RCC 7860 (cell line): ENCODE measurements around the gene STAT4.

Experiments used
- DNase-seq: peaks from one replicate; pipeline ENCODE4 v3.0.0-alpha.2; 2015; ENCODE audit warnings: low spot score
- FAIRE-seq: peaks from 2 replicates; lab custom pipeline; 2012; peaks lifted over from hg19 to GRCh38; lab: Jason Lieb, UNC

Gene STAT4

DNA sequence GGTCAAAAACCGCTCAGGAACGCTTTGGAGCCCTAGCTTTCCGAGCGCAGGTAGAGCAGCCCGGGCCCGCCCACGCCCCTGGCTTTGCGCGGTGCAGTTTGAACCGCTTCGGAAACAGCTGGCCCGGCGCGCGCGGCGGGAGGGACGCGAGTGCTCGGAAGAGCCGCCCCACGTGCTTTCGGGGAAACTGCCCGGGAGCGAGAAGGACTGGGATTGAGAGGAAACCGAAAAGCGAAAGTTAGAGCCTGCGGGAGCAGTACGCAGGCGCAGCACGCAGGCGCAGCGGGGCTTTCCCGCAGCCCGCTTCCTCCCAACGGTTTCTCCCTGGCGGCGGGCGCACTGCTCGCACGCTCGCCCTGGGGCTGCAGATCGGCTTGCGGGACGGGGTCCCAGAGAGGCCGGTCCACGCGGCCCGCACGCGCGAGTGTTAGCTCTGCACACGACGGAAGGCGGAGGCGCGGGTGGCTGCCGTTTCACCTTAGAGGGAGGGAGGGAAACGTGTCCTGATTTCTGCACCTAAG lies 130.5 kb downstream of the STAT4 start:
- FAIRE-seq (peak; percentile 69), DNase-seq (peak; percentile 95)

DNA sequence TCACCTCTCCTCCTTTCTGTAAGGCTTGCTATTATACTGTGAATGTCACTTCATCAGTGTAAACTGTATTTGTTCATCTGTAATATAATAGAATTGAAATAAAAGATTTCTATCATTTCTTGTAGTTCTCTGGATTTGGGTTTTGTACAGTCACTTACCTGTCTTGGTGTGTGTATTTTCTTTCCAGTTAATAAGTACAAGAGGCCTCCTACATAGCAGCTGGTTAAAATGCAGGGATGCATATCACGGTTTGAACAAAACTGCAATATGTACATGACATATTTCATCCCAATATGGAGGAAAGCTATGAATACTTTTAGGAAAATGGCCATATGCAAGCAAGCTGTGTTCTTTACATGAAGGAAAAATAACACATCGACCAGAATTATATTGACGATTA lies 131.4 kb downstream of the STAT4 start:
- FAIRE-seq (no peak), DNase-seq (peak; percentile 38)

DNA sequence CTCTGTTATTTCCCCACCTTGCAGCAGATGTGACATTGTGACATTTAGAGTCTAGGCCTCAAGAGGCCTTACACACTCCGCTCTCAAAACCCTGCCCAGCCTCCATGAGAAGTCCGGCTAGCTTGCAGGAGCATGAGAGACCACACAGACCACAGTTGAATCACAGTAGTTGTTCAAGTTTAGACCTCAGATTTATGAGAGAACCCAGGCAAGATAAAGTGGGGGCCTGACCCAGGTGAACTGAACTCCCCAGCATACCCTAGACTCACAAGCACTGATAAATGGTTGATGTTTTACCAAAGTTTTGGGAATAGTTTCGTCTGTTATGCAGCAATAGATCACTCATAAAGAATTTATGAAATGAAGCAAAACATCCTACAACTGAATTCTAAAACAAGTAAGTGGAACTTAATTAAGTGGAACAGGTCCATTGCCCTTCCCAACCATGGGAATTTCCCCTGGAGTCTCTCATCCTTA lies 132.1 kb downstream of the STAT4 start:
- FAIRE-seq (peak; percentile 99), DNase-seq (peak; percentile 96)

DNA sequence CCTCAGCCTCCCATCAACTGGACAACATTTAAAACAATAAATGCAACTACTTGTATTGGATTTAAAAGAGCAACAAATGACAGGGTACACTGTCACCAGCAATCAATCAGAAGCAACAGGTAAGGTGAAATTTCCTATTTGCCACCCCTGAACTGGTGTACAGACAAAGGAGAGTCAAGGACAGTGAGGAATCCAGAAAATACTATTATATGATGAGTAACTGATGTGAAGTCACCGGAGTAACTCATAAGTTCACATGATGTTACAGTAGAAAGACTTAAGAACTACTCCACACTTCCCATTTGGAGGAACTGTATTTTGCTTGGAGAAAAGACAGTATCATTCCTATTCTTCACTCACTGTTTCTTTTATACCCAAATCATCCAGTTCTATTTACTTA lies 132.7 kb downstream of the STAT4 start:
- DNase-seq (peak; percentile 64), FAIRE-seq (peak; percentile 63)

DNA sequence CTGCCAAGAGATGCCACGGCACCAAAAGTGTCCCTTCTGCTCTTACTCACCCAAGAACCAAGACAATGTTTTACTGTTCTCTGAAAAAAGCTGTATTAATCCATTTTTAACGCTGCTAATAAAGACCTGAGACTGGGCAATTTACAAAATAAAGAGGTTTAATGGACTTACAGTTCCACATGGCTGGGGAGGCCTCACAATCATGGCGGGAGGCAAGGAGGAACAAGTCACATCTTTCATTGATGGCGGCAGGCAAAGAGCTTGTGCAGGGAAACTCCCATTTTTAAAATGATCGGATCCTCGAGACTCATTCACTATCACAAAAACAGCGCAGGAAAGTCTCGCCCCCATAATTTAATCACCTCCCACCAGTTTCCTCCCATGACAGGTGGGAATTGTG lies 135.0 kb downstream of the STAT4 start:
- no peak for FAIRE-seq

DNA sequence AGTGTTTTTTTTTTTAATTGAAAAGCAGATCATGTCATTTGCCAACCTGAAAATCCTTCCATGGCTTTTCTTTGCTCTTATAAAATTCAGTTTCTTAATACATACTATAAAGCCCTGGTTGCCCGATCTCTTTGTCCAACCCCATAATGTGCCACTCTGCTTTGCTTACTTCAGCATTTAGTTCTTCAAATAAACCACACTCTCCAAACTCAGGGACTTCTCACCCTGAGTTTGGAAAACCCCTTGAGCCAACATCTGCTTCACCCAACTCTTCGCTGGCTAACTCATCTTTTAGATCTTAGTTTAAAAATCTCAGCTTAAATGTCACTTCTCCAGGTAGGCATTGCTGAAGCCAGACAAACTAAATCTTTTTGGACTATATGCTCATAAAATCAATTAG lies 135.6 kb downstream of the STAT4 start:
- FAIRE-seq (no peak), DNase-seq (no peak)

More for the DNA sequence above, 135.0 kb downstream of the STAT4 start:
- no peak for DNase-seq

DNA sequence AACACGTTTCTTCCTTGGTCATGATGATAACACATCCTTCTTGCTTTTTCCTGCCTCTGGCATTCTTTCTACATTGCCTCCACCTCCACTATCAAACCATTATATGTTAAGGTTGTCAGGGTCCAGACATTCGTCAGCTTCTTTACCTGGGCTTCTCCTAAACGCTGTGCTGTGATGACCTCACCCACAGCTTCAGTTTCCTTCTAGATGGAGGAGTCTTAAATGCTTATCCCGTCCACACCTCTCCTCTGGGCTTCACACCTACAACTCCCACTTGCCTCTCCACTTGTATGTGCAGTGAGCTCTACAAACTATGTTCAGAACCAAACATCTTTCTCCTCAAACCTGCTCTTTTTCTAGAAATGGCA lies 136.2 kb downstream of the STAT4 start:
- no peak for FAIRE-seq
- no peak for DNase-seq

DNA sequence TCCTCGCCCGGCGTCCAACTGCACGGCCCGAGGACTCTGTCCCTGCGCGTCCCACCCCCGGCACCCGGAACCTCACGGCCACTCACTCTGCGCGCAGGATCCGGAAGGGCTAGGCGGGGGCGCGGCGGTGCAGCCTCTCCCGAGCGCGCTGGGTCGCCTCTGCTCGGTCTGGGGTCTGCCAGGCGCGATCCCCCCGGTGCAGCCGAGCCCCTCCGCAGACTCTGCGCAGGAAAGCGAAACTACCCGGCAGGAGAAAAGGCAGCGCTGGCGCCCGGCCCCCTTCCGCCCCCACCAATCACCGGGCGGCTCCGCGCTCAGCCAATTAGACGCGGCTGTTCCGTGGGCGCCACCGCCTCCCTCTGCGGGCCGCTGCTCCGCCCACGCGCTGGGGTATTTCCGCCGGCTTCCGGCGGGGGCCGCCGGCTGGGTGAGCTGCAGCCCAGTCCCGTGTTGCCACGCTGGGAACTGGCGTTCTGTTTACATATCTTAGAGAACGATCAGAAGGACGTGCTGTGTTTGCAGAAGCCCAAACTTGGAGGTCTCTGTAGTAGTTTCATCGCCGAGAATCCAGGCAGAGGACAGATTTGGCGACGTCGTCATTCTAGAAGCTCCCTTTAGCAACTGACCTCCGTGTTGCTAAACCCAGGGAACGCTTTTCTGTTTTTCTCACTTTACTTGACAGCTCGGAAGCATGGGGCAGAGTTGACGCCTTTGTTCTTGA lies 136.7 kb downstream of the STAT4 start, which contains the start of gene STAT1:
STAT1 (minus strand) TSS at position 240 of the 721 bp plus-strand sequence. CDS start 4,168 bp downstream, outside the sequence.
- DNase-seq (peak; percentile 82), FAIRE-seq (peak; percentile 60)

DNA sequence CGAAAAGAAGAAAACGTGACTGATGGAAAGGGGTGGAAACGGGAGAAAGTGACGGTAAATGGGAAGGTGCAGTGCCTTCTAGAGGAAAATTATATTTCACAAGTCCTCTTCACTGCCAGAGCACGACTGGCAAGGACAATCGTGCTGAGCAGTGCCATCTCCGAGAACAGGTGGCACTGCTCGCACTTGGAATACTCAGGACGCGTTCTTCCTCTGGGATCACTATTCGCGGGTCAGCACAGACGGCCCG lies 137.2 kb downstream of the STAT4 start:
- no peak for DNase-seq
- FAIRE-seq = no peak

DNA sequence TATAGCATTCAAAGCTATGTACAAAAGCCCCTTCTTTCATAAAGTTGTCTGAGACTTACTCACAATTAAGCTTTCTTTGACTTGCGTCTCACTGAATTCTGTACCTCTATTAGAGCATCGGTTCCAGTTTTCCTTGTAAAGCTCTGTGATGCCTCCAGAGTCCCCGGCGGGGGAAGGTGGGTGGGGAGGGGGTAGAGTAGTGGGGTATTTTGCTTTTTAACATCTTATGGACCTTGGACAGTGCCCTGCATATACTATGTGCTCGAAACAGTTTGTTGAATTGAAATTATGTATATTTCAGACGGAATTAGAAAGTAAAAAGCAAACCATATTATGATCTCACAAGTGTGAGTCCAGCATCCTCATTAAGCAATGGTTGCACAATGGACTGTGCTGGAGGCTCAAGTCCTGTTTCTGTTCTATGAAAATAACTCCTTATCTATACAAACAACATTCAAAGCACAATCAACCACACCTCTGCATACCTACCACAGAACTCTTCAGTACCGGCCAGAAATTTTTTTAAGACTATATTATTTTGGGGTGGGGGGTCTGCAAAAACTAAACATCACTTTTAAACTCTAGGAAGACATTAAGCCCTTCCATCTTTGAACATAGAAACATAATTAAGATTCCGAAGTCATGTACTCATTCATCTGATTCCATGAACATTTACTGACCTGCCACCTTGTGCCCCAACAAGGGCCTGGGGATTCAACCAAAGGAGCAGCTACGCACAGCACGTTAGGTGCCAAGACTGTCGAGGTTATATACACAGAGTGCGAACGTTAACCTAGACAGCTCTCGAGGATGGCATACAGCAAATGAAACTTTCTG lies 137.7 kb downstream of the STAT4 start:
- DNase-seq (no peak), FAIRE-seq (no peak)

DNA sequence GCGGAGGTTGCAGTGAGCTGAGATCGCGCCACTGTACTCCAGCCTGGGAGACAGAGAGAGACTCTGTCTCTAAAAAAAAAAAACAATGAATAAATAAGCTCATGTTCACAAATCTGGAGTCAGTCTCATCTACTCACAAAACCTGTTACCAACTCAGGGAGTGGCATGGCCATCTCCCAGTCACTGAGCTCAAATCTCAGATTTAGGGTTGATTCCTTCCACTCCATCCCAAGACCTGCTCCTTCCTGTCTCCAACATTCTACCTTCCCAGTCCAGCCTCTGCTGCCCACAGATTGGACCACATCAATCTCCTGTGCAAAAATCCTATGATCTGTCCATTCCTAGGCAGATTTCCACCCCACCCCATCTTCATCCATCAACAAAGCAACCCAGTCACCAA lies 138.4 kb downstream of the STAT4 start:
- DNase-seq (no peak), FAIRE-seq (no peak)

DNA sequence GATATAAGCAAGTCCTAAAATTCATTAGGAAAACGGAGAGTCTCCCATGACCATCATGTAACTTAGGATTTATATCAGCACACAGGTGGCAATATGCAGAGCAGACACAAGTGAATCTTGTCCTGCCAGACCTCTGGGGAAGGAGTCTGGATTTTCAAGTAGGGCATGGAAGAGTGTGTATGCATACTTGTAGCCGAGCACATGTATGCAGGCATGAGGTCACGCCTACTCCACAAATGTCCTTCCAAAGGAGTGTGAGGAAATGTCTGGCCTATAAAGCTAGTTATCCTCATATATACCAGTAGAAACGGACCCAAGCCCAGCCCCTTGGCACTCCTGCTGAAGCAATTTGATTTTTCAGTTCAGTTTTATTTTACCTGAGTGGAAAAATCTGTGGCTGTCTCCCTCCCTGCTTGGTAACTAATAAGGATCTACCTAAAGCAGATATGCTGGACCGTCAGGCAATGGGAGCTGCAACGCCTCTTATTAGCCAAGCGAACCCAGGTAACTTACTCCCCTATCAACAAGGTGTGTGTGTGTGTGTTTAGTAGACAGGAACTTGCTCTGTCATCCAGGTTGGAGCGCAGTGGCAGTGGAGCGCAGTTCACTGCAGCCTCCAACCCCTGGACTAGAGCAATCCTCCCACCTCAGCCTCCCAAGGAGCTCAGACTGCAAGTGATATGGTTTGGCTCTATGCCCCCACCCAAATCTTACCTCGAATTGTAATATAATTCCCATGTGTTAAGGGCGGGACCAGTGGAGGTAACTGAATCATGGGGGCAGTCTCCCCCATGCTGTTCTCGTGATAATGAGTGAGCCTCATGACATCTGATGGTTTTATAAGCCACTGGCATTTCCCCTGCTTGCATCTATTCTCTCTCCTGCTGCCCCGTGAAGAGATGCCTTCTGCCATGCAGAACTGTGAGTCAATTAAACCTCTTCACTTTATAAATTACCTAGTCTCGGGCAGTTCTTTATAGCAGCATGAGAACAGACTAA lies 139.6 kb downstream of the STAT4 start:
- FAIRE-seq = no peak
- DNase-seq = no peak

DNA sequence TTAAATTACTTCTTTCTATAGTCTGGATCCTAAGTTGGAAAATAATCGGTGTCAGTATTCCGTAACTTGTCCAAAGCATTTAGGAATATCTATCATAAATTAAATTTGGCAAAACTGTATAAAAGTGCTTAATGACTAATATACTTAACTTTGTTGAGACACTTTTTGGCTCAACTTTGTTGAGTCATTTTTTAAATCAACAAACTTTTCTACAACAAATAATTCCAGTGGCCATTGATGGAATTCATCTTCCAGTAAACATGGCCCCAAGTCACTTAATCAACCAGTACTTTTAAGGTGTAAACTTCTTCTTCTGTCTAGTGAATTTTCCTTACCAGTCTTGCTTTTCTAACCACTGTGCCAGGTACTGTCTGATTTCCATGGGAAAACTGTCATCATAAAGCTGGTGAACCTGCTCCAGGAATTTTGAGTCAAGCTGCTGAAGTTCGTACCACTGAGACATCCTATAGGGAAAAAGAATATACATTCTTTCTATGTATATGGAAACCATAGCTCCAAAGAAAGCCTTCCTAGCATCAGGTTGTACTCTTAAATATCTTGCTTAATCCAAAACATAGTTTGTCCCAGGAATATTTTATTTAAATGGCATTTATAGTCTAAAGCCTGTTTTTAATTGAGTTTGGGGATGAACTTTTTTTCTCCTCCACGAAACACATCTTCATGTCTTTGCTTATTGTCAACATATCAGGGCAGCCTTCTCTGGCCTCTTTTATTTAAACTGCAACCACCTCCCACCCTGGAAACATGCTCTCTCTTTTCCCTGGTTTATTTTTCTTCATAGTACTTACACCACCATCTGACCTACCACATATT lies 141.0 kb downstream of the STAT4 start:
- DNase-seq = no peak
- FAIRE-seq = no peak

DNA sequence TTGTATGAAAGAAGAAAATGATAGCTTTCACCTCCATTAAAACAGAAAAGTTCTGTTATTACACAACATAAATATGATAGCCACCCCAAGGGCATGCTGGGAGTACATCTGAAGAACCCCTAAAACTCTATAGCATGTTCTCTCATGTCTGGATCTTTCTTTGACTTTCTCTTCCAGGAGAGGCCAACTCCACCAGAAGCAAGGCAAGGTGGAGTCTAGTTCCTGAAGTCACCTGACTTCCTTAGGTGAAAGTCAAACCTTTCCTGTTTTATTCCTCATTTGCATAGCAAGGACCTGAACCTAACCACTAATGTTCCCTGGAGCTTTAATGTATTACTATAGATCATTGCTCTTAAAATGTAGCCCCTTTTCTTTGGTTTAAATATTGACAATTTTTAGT lies 142.5 kb downstream of the STAT4 start:
- FAIRE-seq (no peak), DNase-seq (no peak)

DNA sequence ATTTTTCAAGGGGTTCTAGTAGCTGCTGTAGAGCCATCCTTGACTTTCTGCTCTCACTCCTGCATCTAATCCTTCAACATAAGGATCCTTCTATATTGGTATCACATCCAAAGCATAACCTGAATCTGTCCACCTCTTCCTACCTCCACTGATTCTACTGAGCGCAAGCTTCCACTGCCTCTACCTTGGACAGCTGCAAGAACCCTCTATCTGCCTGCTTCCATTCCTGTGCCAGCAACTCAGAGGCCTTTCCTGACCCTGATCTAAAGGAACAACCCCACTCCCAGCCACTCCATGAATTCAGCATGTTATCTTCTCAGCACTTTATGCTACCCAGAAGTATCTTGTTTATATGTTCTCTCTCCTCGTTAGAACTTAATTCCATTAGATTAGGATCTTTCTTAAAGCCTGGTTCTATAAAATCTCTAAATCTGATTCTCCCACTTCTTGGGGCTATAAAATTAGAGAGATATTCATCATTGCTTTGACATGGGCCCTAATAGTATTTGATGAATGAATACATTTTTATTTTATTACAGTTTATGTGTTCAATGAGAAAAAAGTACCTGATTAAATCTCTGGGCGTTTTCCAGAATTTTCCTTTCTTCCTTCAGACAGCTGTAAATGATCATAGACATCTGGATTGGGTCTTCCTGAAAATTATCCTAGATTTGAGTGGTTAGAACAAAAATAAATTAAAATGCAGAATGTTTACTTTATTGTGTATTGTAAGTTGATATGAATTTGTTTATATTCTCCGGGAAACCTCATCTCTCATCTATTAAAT lies 143.6 kb downstream of the STAT4 start:
- FAIRE-seq (no peak), DNase-seq (no peak)

DNA sequence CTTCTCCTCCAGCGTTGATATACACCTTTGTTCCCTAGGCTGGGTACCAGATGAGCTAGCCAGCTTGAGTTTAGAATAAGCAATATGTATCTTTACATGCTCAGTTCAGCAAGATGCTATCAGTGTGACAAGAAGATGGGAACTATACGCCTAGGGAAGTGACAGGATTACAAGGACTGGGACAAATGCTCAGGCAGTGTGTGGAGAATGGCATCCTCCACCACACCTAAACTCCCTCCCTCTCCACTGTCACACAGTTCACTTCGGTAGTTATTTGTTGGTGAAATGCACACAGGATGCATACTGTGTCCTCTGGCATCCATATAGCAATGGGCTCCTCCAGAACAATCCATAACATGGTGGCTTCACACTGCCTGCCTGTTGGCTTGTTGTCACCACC lies 144.5 kb downstream of the STAT4 start:
- DNase-seq (no peak), FAIRE-seq (no peak)

DNA sequence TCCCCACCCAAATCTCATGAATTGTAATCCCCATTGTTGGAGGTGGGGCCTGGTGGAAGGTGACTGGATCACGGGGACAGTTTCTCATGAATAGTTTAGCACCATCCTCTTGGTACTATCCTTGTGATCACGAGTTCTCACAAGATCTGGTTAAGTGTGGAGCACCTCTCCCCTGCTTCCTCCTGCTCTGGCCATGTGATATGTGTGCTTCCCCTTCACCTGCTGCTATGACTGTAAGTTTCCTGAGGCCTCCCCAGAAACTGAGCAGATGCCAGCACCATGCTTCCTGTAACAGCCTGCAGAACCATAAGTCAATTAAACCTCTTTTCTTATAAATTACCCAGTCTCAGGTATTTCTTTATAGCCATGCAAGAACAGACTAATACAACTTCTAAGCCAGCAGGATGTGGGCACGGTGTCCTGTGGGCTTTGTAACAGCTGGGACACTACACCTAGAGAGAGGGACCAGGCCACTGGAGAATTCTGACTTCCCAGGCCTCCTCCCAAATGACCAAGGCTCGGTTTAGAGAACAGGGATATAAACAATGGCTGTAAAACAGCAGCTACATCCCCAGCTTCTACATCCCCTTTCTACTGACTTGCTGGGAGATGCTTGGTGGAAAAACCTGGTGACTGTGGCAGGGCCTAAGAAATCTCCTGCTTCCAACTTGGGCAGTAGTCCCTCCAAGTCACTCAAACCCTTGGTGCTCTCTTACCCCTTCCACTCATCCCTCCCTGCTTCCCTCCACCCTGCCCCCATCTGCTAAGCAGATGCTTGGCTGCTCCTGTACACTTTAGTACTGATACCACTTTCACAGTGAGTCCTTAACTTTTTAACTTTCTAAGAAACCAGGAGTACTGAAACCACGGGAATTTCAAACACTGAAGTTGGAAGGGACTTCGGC lies 147.1 kb downstream of the STAT4 start:
- FAIRE-seq (no peak), DNase-seq (no peak)

DNA sequence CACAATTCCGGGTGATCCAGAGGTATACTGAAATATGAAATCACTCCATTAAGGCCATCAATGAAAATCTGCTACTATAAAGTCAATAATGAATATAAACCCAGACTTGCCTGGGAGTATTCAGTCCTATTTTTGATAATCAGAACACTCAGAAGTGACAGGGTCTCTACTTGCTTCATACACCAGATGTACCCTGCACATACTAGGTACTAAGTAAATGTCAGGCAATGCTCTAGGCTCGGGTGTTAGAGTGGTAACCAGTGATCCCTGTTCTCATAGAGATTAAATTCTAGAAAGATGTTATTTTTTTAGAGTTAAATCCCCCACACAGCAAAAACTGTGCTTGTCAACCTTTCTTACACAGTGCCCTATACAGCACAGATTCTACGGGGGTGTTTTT lies 149.2 kb downstream of the STAT4 start:
- FAIRE-seq (no peak), DNase-seq (no peak)
